Hepatic stellate cell (primary cell): Measurements from ENCODE around the gene UNC79.

ENCODE experiments used
- DNase-seq: peaks from one replicate; pipeline ENCODE4 v3.0.0; 2011; ENCODE audit warnings: low spot score

The UNC79 gene

GRCh38 chr14:93548102-93548843, 117.5 kb downstream of the UNC79 start:
- no peak for DNase-seq

DNA sequence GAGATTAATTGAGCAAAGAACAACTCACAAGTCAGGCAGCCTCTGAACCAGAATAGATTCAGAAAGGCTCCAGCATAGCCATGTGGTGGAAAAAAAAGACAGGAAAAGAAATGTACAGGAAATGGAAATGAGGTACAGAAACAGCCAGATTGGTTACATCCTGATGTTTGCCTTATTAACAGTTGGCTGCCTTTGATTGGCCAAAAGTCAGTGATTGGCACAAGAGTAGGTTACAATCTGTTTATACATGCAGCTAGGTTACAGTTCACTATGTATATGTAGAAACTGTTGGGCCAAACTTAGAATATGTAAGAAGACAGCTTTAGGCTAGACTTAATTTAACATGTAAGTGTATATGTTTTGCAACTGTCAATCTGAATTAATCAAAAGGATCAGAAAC, 118.9 kb downstream of the UNC79 start:
- DNase-seq, result no peak

DNA sequence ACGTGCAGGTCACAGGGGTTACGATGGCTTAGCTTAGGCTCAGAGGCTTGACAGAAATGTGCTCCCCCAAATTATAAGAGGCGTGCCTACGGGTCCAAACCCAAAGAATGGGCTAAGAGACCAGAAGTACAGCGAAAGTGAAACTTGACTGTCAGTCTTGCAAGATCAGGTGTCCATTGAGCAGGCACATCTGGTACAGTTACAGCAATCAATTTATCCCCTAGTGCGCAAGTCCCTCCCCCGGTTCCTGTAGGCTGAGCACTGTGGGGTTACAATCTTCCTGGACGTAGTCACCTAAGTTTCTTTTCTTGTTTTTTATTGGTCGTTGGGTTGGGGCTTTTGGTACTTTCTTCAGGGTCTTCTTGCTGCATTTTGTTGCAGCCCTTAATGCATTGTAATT, 134.2 kb downstream of the UNC79 start:
- DNase-seq, result no peak

DNA sequence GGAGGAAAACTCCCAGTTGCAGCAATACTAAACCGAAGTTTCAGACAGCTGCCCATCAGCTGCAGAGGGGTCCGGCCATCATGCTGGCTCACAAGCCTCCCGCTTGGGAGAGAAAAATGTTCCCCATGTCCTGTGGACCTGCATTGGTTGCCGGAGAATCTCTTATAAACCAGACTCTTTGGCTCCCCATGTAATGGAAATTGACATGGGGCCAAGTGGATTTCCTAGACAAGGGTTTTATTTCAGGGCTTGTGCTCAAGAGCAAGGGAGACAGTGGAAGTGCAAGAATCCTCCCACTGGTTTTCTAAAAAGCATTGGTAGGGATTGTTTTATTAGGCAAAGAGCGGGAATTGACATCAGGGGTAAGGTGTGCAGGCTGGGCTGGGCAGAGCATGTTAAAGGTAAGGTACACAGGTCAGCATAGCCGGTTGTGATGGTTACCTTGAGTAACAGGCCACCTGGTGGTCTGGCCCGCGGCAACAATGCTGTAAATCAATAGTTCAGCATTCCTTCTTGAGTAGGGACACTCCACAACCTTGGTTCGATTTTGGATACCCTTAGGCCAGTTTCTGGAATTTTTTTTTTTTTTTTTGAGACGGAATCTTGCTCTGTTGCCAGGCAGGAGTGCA, 135.4 kb downstream of the UNC79 start:
- no peak for DNase-seq

DNA sequence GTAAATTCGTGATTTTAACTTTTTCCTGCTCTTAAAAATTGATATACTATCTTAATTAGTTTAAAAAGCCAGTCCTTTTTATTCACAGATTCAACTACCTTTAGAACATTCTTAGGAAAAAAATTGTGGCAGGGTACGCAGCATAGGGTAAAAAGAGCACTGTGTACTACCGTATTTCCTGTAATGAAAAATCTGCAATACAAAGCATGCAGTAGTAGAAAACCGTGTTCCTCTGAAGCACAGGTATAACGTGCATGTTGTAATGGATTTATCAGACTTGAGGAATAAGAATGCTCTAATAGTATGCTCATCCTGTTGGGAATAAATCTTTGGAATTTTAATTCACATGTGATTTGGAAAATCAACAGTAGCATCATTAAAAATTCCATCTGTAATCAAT, 140.5 kb downstream of the UNC79 start:
- DNase-seq, result no peak

DNA sequence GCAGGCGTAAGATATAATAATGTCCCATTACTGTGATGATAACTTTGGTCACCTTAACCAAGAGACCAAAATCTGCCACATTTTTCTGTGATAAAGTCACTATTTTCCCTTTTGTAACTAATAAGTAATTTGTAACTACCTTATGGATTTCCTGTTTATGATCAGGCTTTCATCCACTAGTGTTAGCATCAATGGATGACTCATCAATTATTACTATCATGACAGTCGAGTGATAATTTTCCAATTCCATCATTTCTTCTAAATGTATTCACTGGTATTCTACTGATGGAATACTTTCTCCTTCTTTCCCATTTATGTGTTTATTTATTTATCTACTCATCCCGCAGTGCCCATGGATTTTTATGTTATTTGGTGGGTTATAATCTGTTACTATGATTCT, 148.4 kb downstream of the UNC79 start:
- DNase-seq, result no peak

GRCh38 chr14:93582516-93582915, 151.8 kb downstream of the UNC79 start:
- DNase-seq, result no peak

DNA sequence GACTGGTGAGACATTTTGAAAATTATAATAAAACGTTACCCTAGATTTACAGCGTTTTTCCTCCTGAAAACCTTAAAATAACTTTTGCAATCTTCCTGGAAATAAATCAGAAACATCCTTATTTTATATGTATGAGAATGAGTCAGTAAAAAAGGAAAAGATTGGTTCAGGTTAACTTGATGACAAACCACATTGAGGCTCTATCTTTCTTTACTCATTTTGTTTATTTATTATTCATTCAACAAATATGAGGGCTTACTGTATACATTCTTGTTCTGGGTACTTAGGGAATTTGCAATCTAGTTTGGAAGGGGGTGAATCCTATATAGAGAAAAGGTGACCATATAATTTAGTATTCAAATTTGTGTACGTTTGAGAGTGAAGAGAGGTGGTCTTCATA, 156.6 kb downstream of the UNC79 start:
- DNase-seq, result no peak

GRCh38 chr14:93591506-93591905, 160.8 kb downstream of the UNC79 start:
- DNase-seq, result no peak

GRCh38 chr14:93592786-93593185, 162.0 kb downstream of the UNC79 start:
- no peak for DNase-seq

GRCh38 chr14:93606091-93606490, 175.4 kb downstream of the UNC79 start:
- DNase-seq, result no peak

DNA sequence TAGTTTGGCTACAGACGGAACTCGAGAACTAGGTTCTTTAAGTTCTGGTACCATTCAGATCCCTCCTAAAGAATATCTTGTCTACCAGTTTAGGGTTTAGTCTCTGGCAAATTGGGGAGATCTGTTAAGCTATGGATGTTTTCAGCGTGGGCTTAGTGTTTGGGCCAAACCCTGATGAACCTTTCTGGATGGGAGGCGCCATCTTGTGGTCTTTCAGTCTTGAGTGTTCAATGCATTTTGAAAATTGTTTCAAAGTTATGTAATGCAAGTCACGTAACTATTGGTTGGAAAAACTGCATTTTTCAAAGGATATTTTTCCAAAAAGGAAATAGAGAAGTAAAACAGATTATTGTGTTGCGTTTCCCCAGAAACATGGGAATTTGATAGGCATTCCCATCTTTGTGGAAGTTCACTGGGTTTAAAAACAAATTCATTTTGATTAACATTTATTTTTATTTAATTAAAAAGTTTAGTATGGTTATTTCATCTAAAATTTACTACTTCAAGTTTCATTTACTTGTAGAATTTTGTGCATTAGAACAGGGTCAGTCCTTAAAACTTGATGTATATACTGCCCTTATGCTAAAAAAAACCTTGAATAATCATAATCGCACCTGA, 188.5 kb downstream of the UNC79 start:
- DNase-seq, result peak; percentile 12

- DNase-seq, result no peak
These were observed 197.3 kb downstream of the UNC79 start for GRCh38 chr14:93628048-93628447.

- no peak for DNase-seq
These were observed 198.9 kb downstream of the UNC79 start for GRCh38 chr14:93629643-93630042.

DNA sequence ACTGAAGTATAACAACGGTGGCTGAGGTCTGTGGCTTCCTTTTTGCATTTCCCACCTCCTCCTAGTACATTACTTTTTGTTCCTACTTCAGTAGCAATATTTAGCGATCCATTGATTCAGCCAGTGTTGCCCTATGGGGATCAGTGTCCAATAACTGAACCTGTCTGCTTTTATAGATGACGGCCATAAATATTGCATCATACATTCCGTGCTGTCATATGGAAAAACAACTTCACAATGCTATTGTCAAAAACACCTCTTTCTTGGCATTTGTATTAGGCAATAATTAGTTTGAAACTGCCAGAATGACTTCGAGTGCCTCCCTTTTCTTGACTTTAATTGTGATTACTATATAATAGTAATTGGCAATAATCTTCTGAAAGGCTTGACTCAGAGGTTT, 208.1 kb downstream of the UNC79 start:
- no peak for DNase-seq

DNA sequence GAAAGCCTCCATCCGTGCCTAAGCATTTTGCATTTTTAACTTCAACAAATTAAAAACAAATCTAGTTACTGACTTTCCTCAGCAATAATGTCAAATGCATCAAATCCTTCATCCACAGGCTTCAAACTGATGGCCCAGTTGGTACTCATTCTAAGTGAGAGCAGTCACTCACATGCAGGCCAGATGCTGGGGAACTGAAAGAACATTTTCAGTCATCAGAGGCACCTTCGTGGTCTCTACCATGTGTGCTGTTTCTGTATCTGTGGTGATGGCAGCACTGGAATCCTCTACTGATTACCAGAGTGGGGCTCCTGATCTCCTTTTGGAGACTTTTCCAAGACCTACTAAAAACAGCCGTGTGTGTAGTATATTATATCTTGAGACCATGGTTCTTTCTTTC, 212.4 kb downstream of the UNC79 start:
- no peak for DNase-seq

DNA sequence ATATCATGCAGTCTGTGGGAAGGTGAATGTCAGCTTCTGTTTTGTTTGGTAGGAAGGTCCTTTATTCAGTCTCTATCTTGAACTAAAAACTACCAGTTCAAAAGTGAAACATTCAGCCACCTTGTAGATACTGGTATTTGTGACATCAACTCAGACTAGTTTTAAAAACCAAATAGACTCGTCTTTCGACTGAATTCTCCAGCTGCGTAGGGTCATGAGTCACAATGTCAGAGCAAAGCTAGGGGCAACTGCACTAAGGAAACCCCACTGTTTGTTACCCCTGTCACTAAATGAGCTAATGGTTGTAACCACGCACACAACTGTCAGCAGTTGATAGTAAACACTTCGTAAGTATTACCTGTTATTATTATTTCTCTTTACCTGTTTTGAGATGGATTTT, 212.9 kb downstream of the UNC79 start:
- no peak for DNase-seq

DNA sequence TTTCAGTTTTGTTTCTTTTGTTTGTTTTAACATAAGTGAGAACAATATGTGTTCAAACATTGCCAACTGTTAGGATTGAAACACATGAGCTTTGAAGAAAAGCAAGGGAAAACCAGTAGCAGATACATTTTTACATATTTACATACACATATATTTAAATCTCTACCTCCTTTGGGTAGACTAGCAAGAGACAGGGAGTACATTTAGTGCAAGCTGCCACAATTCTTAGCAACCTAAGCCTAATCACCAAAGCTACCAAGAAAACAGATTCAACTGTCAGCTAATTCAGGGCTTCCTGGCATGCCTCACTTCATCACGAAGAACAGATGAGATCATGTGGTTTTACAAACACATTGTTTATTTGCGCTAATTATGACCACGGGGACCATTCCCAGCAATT, 214.5 kb downstream of the UNC79 start:
- DNase-seq, result no peak

GRCh38 chr14:93648440-93649168, 217.9 kb downstream of the UNC79 start:
- no peak for DNase-seq

GRCh38 chr14:93654599-93654998, 223.9 kb downstream of the UNC79 start:
- no peak for DNase-seq

DNA sequence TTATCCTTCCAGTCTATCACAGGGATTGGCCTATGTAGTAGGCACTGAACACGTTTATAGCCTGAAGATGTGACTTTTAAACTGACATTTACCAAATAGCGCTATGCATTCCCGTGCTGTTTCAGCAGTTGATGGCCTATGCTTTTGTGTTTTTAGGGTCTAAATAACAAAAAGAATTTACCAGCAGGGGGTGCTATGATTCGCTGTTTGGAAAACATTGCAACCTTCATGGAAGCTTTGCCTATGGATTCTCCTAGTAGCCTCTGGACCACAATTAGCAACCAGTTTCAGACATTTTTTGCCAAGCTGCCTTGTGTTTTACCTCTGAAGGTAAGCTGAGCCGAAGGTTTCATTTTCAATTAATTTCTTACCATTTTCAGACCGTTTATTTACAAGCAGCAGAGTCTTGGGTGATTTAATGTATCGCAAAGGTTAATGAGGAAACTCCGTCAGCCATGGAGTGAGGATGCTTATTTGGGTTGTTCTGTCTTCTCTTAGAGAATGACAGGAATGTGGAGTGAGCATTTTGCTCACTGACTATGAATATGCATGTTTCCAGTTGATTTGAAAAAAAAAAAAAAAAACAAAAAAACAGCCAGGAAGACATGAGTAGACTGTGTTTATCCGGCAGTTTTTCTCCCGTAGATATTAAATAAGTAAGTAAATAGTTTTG, 224.5 kb downstream of the UNC79 start:
- peak; percentile 23 for DNase-seq

DNA sequence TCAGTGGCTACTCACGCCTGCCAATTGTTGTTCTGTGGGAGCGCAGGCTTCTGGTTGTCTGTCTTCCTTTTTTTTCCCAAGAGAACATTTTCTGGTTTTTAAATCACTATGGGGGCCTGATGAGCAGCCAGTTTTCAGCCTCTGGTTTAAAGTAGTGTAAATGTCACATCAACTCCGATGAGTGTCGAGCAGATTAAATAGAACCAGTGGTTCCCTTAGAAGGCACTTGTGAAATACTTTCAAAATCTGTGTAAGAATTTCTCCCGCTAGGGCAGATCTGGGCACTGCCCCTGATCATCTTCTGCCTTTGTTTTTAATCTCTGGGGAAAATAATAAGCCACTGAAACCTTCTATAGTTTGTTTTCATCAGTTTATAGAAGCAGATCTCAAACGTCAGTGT, 227.1 kb downstream of the UNC79 start:
- DNase-seq, result no peak
